NB4 (cell line): ENCODE results near the gene EPS8L1.
"Not testable (repeated sequence)": the region's sequence is repeated elsewhere in the genome, so short reads cannot be mapped to it uniquely, and the experiment has no call there.

Source experiments
- DNase-seq: peaks from one replicate; pipeline ENCODE4 v3.0.0; 2010; ENCODE audit warnings: low read depth
- H3K4me3 ChIP-seq: one replicate; pipeline ENCODE4 v1.5.1; 2011; ENCODE audit warnings: mild to moderate bottlenecking, low read depth, low read length, moderate library complexity
- CTCF ChIP-seq: IDR thresholded peaks from one replicate; pipeline ENCODE4 v1.5.1; 2012; ENCODE audit warnings: low read depth, low read length
- MAX ChIP-seq: IDR thresholded peaks from 2 replicates; pipeline ENCODE4 v1.6.1; 2011; ENCODE audit warnings: low read depth, low read length
- MYC ChIP-seq: IDR thresholded peaks from 2 replicates; pipeline ENCODE4 v1.6.1; 2011; ENCODE audit warnings: low read depth, low read length
- POLR2A ChIP-seq: IDR thresholded peaks from 2 replicates; pipeline ENCODE4 v1.6.1; 2011; ENCODE audit warnings: mild to moderate bottlenecking; ENCODE audit not compliant: insufficient read length; ENCODE audit errors: extremely low read depth

The EPS8L1 gene

GRCh38 chr19:55103190-55103589, 27.5 kb downstream of the EPS8L1 start:
- no peak overlapping the region for H3K4me3 ChIP-seq
- TF ChIP-seq MAX (no peak), CTCF (no peak), MYC (no peak), POLR2A (no peak)
- no peak for DNase-seq

- DNase-seq = no peak
- no peak for TF ChIP-seq MAX
- TF ChIP-seq CTCF = no peak
- TF ChIP-seq POLR2A = no peak
- no peak for TF ChIP-seq MYC
- no peak overlapping the region for H3K4me3 ChIP-seq
Measured at GRCh38 chr19:55105237-55105636, 29.6 kb downstream of the EPS8L1 start.

GRCh38 chr19:55106591-55106990, 30.9 kb downstream of the EPS8L1 start:
- H3K4me3 ChIP-seq = no peak overlapping the region
- DNase-seq = no peak
- no peak for TF ChIP-seq MAX
- no peak for TF ChIP-seq POLR2A
- no peak for TF ChIP-seq CTCF
- no peak for TF ChIP-seq MYC

GRCh38 chr19:55107252-55107651, 31.6 kb downstream of the EPS8L1 start:
- H3K4me3 ChIP-seq, DNase-seq: not testable (repeated sequence)

- no peak overlapping the region for H3K4me3 ChIP-seq
- TF ChIP-seq CTCF (no peak), MYC (no peak), MAX (no peak), POLR2A (no peak)
- DNase-seq = no peak
Measured at GRCh38 chr19:55109527-55110291, 34.0 kb downstream of the EPS8L1 start.

- H3K4me3 ChIP-seq = no peak overlapping the region
- DNase-seq = no peak
- no peak for TF ChIP-seq CTCF
- TF ChIP-seq MAX = no peak
- TF ChIP-seq MYC = no peak
- no peak for TF ChIP-seq POLR2A
Measured at GRCh38 chr19:55111238-55111831, 35.7 kb downstream of the EPS8L1 start.
